Right renal pelvis (tissue), 4 donors: ENCODE results near the gene GPHN. TPM values are rescaled to one million over a fixed set of nuclear protein-coding genes. Genes with fewer than 3 reads are reported as not detected.

Experiments
- DNase-seq, 4 donors: peaks; one replicate each; pipeline ENCODE4 v3.0.0-alpha.2; 2013; ENCODE audit warnings: low read depth in 4 of 4, low spot score in 3 of 4, missing footprints in 1 of 4
- polyA plus RNA-seq, 4 donors: library from polyadenylated mRNA; unstranded; fragments of 120-200 nt; gene quantifications; one replicate each; pipeline ENCODE4 v1.2.1, GENCODE V29; 2013; ENCODE audit not compliant: insufficient read length in 4 of 4

Gene GPHN
- polyA plus RNA-seq, 4 donors = 73.3 to 86.0 (median 82.5) TPM

- no peak for DNase-seq
These were observed 680.4 kb downstream of the GPHN start for GRCh38 chr14:67188326-67188725.

- DNase-seq = no peak
These were observed 683.9 kb downstream of the GPHN start for GRCh38 chr14:67191768-67192290.

GRCh38 chr14:67192366-67192765, 684.4 kb downstream of the GPHN start:
- DNase-seq = no peak

GRCh38 chr14:67195279-67195678, 687.3 kb downstream of the GPHN start:
- DNase-seq = no peak

GRCh38 chr14:67199016-67199415, 691.1 kb downstream of the GPHN start:
- no peak for DNase-seq

- DNase-seq = no peak
These were observed 699.9 kb downstream of the GPHN start for GRCh38 chr14:67207810-67208209.

GRCh38 chr14:67218126-67218525, 710.2 kb downstream of the GPHN start:
- no peak for DNase-seq

GRCh38 chr14:67221248-67221981, 713.5 kb downstream of the GPHN start:
- DNase-seq = no peak

GRCh38 chr14:67221982-67222328, 714.0 kb downstream of the GPHN start:
- DNase-seq = no peak

GRCh38 chr14:67225523-67225922, 717.6 kb downstream of the GPHN start:
- no peak for DNase-seq

GRCh38 chr14:67228325-67228984, 720.5 kb downstream of the GPHN start:
- DNase-seq = no peak

Other genes starting within 250 kb of the GPHN start
- gene CCDC196, start 21.8 kb upstream of the GPHN start, polyA plus RNA-seq = under 1 TPM; 0.14 to 0.31 (median 0.24) TPM